ENCODE results near the gene TTLL1. TPM values are rescaled to one million over a fixed set of nuclear protein-coding genes. Genes with fewer than 3 reads are reported as not detected.

The TTLL1 gene
- total RNA-seq, 4 donors from 2014 or later, result 4.4 to 11.4 (median 5.8) TPM

DNA sequence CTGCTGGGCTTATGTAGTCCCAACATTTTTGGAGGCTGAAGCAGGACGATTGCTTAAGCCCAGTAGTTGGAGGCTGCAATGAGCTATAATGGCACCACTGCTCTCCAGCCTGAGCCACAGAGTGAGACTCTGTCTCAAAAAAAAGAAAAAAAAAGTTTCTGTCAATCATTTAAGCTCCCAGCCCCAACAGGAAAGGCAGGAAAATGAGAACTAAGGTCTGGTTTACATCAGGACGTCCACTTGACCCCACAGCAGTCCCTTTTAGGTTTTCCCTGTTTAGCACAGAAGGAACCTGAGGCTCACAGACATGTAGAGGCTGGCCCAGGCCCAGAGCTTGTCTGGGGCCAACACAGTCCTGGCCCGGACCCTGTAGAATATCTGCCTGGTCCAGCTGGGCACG is 9.2 kb upstream of the TTLL1 start:
- Histone ChIP-seq H3K4me1 (peaks cover under 1 to 14% of the 10 kb centered on the region in 2 donors), H3K27ac (no peak overlapping the region), H3K9me3 (no peaks in the 10 kb centered on the region), H3K4me3 (replicated peaks in 1 of 3) (no peak overlapping the region), H3K27me3 (no peaks in the 10 kb centered on the region), H3K36me3 (no peaks in the 10 kb centered on the region)
- TF ChIP-seq POLR2A (IDR thresholded peaks at IDR 0.05), result no peak
- TF ChIP-seq, protein P1, sequence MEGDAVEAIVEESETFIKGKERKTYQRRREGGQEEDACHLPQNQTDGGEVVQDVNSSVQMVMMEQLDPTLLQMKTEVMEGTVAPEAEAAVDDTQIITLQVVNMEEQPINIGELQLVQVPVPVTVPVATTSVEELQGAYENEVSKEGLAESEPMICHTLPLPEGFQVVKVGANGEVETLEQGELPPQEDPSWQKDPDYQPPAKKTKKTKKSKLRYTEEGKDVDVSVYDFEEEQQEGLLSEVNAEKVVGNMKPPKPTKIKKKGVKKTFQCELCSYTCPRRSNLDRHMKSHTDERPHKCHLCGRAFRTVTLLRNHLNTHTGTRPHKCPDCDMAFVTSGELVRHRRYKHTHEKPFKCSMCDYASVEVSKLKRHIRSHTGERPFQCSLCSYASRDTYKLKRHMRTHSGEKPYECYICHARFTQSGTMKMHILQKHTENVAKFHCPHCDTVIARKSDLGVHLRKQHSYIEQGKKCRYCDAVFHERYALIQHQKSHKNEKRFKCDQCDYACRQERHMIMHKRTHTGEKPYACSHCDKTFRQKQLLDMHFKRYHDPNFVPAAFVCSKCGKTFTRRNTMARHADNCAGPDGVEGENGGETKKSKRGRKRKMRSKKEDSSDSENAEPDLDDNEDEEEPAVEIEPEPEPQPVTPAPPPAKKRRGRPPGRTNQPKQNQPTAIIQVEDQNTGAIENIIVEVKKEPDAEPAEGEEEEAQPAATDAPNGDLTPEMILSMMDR (IDR thresholded peaks at IDR 0.05), result no peak
- DNase-seq, result no peak
- intact Hi-C loops (cut with DNase I), result loop anchor here (10.0 kb wide), 1 partner anchor 234 kb away; no protein-coding TSS in a partner anchor
- 59 to 67% methylated on average over 4 of the region's 4 CpGs for WGBS, 2 donors

DNA sequence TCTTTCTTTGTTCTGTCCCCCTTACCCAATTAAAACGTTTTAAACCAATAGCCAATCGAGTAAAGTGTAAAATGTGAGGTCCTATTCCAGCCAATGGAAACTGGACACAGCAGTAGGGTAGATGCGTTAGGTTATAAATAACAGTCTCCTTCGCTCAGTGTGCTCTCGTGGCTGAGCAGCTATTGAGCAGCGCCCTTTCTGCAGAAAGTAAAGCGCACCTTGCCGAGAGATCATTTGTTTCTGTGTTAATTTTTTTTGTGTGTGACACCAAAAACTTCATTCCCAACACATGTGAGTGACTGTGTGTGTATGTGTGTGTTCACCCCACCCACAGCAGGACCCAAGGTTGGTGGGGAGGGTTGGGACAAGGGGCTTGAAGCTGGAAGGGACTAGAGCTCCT is 7.2 kb upstream of the TTLL1 start:
- Histone ChIP-seq H3K9me3 (no peaks in the 10 kb centered on the region), H3K4me1 (peaks cover 0 to 9% of the 10 kb centered on the region in 2 donors), H3K27me3 (no peaks in the 10 kb centered on the region), H3K27ac (no peak overlapping the region), H3K4me3 (replicated peaks in 1 of 3) (no peak overlapping the region), H3K36me3 (no peaks in the 10 kb centered on the region)
- 83 to 93% methylated on average over 8 of the region's 8 CpGs for WGBS, 2 donors
- no peak for DNase-seq
- intact Hi-C loops (cut with DNase I), result loop anchor here (10.0 kb wide), 1 partner anchor 232 kb away; no protein-coding TSS in a partner anchor
- TF ChIP-seq, protein P1 (IDR thresholded peaks at IDR 0.05), result no peak
- no peak for TF ChIP-seq POLR2A (IDR thresholded peaks at IDR 0.05)

DNA sequence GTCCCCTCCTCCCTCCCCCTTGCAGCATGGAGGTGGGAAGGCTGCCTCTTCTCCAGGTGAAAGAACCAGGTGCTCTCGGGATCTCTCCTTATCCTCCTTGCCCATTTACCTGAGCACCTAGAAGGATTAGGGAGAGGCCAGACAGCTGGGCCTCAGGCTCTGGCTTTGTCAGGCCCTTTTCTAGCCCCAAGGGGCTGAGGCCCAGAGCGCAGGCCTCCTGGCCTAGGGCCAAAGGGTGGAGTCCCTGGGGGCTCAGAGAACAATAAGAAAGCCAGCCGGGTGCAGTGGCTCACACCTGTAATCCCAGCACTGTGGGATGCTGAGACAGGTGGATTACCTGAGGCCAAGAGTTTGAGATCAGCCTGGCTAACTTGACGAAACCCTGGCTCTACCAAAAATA is 5.4 kb upstream of the TTLL1 start:
- no peak for TF ChIP-seq POLR2A (IDR thresholded peaks at IDR 0.05)
- TF ChIP-seq, protein P1 (IDR thresholded peaks at IDR 0.05), result no peak
- H3K27me3 ChIP-seq, result no peaks in the 10 kb centered on the region
- peaks cover 3 to 9% of the 10 kb centered on the region in 2 donors for H3K4me1 ChIP-seq
- intact Hi-C loops (cut with DNase I), result loop anchor here (10.0 kb wide), 1 partner anchor 230 kb away; no protein-coding TSS in a partner anchor
- DNase-seq, result no peak
- no peak overlapping the region for H3K4me3 ChIP-seq (replicated peaks in 1 of 3)
- no peaks in the 10 kb centered on the region for H3K9me3 ChIP-seq
- 63 to 78% methylated on average over 4 of the region's 4 CpGs for WGBS, 2 donors
- no peak overlapping the region for H3K27ac ChIP-seq
- H3K36me3 ChIP-seq, result no peaks in the 10 kb centered on the region

DNA sequence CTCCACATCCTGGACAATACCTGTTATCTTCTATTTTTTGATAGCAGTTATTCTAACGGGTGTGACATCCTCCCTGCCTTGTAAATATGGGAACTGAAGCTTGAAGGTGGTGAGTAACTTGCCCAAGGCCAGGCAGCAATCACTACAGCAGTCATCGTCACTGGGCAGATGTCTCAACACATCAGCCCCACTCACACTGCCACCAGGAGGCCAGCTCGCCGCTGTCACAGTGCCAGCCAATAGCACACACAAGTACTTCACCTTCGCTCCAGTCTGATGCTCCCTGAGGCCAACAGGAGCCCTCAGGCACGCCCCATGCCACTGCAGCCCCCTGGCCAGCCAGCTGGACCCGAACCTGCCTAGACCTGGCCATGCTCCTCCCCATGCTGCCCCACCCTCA is 4.9 kb upstream of the TTLL1 start:
- TF ChIP-seq POLR2A (IDR thresholded peaks at IDR 0.05), result no peak
- TF ChIP-seq, protein P1 (IDR thresholded peaks at IDR 0.05), result peak in 4 of 6 experiments; percentile 24 to 45 (median 36)
- Histone ChIP-seq H3K4me1 (peaks cover 5 to 9% of the 10 kb centered on the region in 2 donors), H3K27me3 (no peaks in the 10 kb centered on the region), H3K4me3 (replicated peaks in 1 of 3) (no peak overlapping the region), H3K27ac (no peak overlapping the region), H3K9me3 (no peaks in the 10 kb centered on the region), H3K36me3 (no peaks in the 10 kb centered on the region)
- DNase-seq, result peak; percentile 92
- WGBS, 2 donors, result 33 to 37% methylated on average over 7 of the region's 7 CpGs
- intact Hi-C loops (cut with DNase I), result loop anchor here (10.0 kb wide), 1 partner anchor 229 kb away; no protein-coding TSS in a partner anchor

DNA sequence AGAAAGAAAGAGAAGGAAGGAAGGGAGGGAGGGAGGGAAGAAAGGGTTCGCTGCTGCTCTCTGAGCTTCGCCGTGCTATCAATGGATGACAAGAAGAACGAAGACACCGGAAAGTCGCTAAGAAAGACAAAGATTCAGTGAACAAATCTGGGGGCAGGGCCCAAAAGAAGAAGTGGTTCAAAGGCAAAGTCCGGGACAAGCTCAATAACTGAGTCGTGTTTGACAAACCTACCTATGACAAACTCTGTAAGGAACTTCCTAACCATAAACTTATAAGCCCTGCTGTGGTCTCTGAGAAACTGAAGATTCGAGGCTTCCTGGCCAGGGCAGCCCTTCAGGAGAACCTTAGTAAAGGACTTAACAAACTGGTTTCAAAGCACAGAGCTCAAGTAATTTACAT is 2.9 kb upstream of the TTLL1 start:
- H3K4me1 ChIP-seq, result peaks cover 9 to 15% of the 10 kb centered on the region in 2 donors
- H3K9me3 ChIP-seq, result no peaks in the 10 kb centered on the region
- DNase-seq, result no peak
- H3K4me3 ChIP-seq (replicated peaks in 1 of 3), result no peak overlapping the region
- intact Hi-C loops (cut with DNase I), result loop anchor here (10.0 kb wide), 1 partner anchor 227 kb away; no protein-coding TSS in a partner anchor
- H3K27me3 ChIP-seq, result no peaks in the 10 kb centered on the region
- no peak overlapping the region for H3K27ac ChIP-seq
- TF ChIP-seq, protein P1 (IDR thresholded peaks at IDR 0.05), result no peak
- TF ChIP-seq POLR2A (IDR thresholded peaks at IDR 0.05), result no peak
- WGBS, 2 donors, result 78 to 83% methylated on average over 9 of the region's 9 CpGs
- H3K36me3 ChIP-seq, result no peaks in the 10 kb centered on the region

Measured in thyroid gland (tissue), 4 donors.